Fibroblast of peridontal ligament (primary cell): ENCODE results near the gene LY9.

Source experiments
- DNase-seq: peaks from one replicate; pipeline ENCODE4 v3.0.0-alpha.2; 2010; ENCODE audit errors: extremely low read depth

Gene LY9

DNA sequence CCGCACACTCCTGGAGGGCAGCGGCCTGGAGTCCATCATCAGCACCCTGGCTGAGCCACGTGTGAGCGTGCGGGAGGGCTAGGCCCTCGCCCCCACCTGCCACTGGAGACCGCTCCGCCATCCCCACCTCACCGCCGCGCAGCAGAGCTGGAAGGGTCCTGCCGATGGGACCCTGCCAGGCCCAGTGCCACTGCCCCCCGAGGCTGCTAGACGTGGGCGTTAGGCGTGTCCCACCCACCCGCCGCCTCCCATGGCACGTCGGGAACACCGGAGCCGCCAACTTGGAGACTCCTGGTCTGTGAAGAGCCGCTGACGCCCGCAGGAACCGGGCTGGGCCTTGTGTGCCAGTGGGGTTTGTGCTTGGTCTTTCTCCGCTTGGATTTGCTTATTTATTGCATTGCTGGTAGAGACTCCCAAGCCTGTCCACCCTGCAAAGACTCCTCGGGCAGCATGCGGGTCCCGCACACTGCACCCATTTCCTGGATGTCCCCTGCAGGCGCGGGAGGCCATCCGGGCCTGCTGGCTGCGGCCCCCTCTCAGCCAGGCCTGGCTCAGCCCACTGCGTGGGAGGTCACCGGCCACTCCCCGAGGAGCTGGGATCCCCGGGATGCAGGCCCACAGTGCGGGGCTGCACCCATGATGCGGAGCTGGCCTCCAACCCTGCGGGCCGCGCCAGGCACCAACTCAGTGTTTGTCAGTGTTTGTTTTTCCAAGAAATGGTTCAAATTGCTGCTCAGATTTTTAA, 6.0 kb downstream of the LY9 start:
- DNase-seq, result no peak

GRCh38 chr1:160806109-160806665, 10.2 kb downstream of the LY9 start:
- no peak for DNase-seq

- DNase-seq, result no peak
These were observed 10.8 kb downstream of the LY9 start for GRCh38 chr1:160806784-160807183.

DNA sequence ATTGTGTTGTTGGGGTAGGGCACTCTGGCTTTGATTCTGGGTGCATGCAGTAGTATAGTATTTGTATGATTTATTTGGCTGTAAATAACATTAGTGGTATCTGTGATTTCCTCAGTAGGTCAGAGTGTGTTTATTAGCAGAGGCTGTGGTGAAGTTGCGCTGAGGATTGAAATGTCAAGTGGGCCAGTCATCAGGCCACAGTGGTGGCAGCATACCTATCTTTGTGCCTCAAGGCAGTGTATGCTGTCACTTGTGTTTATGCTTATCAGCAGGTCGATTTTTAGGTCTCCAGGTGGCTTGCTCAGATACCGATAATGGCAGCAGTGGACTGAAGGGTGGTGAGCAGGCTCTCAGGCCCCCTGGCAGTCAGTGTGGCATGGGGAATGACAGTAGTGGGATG, 11.3 kb downstream of the LY9 start:
- DNase-seq, result no peak

- DNase-seq, result no peak
These were observed 11.8 kb downstream of the LY9 start for GRCh38 chr1:160807738-160808137.

DNA sequence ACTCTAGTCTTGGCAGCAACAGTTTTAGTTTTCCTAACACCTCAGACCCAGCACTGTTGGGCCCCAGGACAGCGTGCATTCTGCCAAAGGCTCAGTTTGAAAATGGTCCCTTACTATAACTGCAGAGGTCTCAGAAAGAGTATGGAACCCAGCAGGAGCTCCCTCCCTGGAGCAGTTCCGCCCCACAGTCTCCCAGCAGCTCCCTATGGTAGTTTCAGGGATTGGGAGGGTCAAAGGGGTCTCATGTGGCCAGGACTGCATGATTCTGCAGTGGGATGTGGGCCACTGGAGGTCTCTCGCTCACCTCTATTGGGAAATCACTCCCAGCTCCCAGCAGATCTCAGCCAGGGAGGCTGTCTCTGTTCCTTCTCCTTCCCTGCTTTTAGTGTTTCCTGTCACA, 12.3 kb downstream of the LY9 start:
- no peak for DNase-seq

DNA sequence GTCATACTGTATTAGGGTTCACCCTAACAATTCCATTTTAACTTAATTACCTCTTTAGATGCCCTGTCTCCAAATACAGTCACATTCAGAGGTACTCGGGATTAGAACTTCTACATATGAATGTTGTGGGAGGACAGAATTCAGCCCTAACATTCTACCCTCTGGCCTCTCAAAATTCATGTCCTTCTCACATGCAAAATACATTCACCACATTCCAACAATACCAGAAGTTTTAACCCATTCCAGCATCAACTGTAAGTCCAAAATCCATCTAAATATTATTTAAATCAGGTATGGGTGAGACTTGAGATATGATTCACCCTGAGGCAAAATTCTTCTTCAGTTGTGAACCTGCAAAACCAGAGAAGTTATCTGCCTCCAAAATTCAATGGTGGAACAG, 14.5 kb downstream of the LY9 start:
- DNase-seq, result no peak

DNA sequence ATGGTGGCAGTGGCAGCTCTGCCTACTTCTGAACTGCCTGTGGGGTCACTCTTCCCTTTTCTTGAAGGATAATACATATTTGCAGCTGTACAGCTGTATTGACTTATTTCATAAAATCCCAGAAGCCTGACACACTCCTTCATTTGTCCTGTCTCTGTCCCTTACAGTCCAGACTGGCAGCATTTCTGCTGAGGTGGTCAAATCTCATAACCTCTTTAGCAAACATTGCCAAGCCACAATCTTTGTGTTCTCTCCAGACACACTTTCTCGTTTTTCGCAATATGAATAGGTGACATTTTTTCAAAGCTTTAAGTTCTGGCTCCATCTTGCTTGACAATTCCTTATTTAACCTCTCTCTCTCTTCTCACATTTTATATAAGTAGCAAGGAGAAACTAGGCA, 15.2 kb downstream of the LY9 start:
- no peak for DNase-seq

- DNase-seq, result no peak
These were observed 17.2 kb downstream of the LY9 start for GRCh38 chr1:160813215-160813614.

GRCh38 chr1:160814316-160814715, 18.3 kb downstream of the LY9 start:
- DNase-seq, result no peak

DNA sequence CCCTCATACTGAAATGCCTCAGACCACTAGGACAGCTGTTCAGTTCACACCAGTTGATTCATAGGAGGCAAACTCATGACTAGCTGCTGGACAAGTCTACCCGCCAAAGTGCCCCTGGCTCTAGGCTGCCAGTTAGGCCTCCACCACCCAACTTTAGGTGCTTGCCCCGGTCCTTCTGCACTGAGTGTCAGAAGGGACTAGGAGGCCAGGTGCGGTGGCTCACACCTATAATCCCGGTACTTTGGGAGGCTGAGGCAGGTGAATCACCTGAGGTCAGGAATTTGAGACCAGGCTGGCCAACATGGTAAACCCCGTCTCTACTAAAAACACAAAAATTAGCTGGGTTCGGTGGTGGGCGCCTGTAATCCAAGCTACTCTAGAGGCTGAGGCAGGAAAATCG, 18.9 kb downstream of the LY9 start:
- no peak for DNase-seq

GRCh38 chr1:160818207-160818937, 22.4 kb downstream of the LY9 start:
- DNase-seq, result no peak

- DNase-seq, result no peak
These were observed 23.2 kb downstream of the LY9 start for GRCh38 chr1:160819186-160819585.

GRCh38 chr1:160821627-160822026, 25.7 kb downstream of the LY9 start:
- DNase-seq, result no peak

DNA sequence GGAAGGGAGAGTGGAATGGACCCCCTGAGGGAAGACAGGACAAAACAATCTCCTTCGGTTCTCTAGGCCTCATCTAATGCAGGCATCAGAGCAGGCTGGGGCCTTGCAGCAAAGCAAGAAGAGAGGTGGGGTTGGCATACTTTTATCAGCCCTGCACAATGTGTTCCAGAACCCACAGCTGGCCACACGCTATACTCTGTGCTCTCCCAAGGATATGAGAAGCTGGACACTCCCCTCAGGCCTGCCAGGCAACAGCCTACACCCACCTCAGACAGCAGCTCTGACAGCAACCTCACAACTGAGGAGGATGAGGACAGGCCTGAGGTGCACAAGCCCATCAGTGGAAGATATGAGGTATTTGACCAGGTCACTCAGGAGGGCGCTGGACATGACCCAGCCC, 27.3 kb downstream of the LY9 start:
- no peak for DNase-seq

- DNase-seq, result no peak
These were observed 30.6 kb downstream of the LY9 start for GRCh38 chr1:160826546-160826945.

DNA sequence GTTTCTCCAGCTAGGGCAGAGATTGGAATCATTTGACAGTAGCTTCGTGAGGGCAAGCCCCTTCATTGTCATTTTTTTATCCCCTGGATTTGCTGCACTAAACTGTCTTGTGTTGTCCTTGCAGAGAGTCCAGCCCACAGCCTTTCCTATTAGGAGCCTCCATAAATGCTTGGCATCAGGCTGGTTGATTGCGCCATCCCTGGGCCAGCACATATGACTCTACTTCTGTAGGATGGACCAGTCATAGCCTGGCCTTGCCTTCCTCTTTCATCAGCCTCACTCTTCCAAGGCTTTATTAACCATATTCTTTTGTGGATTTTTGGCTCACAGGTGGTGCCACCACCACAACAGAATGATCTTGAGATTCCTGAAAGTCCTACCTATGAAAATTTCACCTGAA, 31.4 kb downstream of the LY9 start:
- DNase-seq, result no peak

DNA sequence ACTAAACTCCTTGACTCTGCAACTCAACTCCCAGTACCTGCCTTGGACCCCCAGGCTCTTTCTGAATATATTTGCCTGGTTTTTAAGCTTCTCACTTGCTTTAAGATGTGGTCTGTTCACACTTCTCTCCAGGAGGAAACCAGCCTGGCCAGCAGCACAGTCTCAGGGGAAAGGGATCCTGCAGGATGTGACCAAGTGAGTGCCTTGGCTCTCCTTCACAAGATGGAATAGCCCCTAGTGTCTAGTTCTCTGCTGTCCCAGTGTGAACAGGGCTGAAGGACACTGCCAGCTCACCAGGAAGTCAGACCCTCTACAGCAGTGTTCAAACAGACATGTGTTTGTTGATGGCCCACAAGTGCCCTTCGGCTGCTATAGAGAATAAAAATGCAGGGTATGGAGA, 33.8 kb downstream of the LY9 start:
- DNase-seq, result no peak

- DNase-seq, result no peak
These were observed 34.6 kb downstream of the LY9 start for GRCh38 chr1:160830321-160831153.

- peak; percentile 30 for DNase-seq
These were observed 39.1 kb downstream of the LY9 start for GRCh38 chr1:160834945-160835565.

- DNase-seq, result no peak
These were observed 39.8 kb downstream of the LY9 start for GRCh38 chr1:160835751-160836150.

DNA sequence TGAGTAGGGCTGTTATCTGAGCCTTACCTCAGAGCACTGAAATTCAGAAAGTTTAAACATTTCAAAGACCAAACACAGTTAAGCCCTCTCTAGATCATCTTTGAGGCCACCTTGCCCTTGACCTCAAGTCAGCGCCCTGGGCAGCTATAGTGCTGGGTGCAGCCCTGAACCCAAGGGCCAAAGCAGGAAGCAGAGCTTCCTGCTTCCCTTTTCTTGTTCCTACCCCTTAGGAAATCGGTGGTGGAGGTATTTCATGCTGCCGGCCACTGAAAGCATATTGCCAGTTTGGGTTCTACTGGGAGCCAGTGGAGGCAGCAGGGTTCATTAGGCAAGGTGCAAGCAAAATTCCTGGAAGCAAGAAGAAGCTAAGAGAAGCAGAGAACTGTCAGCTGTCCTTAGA, 40.6 kb downstream of the LY9 start:
- DNase-seq, result no peak
